Vagina (tissue), 2 donors: ENCODE data around the gene TXNRD1.

Source experiments
- CTCF ChIP-seq, 3 experiments: fragments of 450-650 bp in 2 of 3; fragments of 200-600 bp in 1 of 3; sonication (generic) in 1 of 3; IDR thresholded peaks; one replicate each; pipeline ENCODE4 v1.5.1; 2017 to 2019; ENCODE audit warnings: antibody characterized with exemption in 3 of 3, mild to moderate bottlenecking in 2 of 3, moderate library complexity in 2 of 3
- POLR2AphosphoS5 ChIP-seq, 2 donors: sonication (generic); formaldehyde crosslinking; IDR thresholded peaks; one replicate each; pipeline ENCODE4 v1.9.0; 2017; ENCODE audit warnings: antibody characterized with exemption in 2 of 2, mild to moderate bottlenecking in 2 of 2, low read depth in 1 of 2; ENCODE audit not compliant: insufficient read depth in 1 of 2

- TF ChIP-seq CTCF (IDR thresholded peaks at IDR 0.05) (no peak), POLR2AphosphoS5 (IDR thresholded peaks at IDR 0.05; ENCODE audit: insufficient read depth in 1 of 2, low read depth in 1 of 2) (no peak)
Measured at GRCh38 chr12:104340177-104340576, 124.6 kb downstream of the TXNRD1 start.
